B cell (primary cell): ENCODE measurements around the gene COL9A3. TPM values are rescaled to one million over a fixed set of nuclear protein-coding genes. Genes with fewer than 3 reads are reported as not detected.

Experiments
- ATAC-seq: fragments of 200-7000 bp; cut with Tn5 transposase; one replicate; pipeline ENCODE4 v1.10.0; 2021; ENCODE audit warnings: low read depth, mild to moderate bottlenecking, moderate number of reproducible peaks, moderate library complexity
- CTCF ChIA-PET: fragments of 350-600 bp; sonication (Branson Sonifier 250); formaldehyde crosslinking; loops from one replicate; lab custom pipeline; 2021; ENCODE audit warnings: antibody characterized with exemption, inconsistent platforms; lab: Charles Lee
- POLR2A ChIA-PET: fragments of 350-600 bp; sonication (Branson Sonifier 250); formaldehyde crosslinking; loops from one replicate; lab custom pipeline; 2021; ENCODE audit warnings: antibody characterized with exemption; lab: Charles Lee
- DNase-seq: peaks from one replicate; pipeline ENCODE4 v3.0.0; 2013
- H2AFZ ChIP-seq: 2 replicates; pipeline ENCODE4 v1.6.1; 2012; ENCODE audit warnings: mild to moderate bottlenecking, low read depth, low read length; ENCODE audit not compliant: insufficient read depth, poor library complexity, severe bottlenecking
- H3K27ac ChIP-seq, 2 donors: 1 replicate in 1 of 2; 2 replicates in 1 of 2; pipeline ENCODE4 v1.5.1; 2012 to 2013; ENCODE audit warnings: low read length in 2 of 2, mild to moderate bottlenecking in 2 of 2, moderate library complexity in 1 of 2
- H3K27me3 ChIP-seq, 4 experiments: fragments of 200-600 bp in 1 of 4; sonication (generic) in 1 of 4; replicated peaks in 1 of 4; 1 replicate in 2 of 4; 2 replicates in 2 of 4; pipeline versions ENCODE4 v1.6.1 to v1.7.0; 2013 to 2016; ENCODE audit warnings: low read length in 3 of 4, mild to moderate bottlenecking in 2 of 4, mixed read lengths in 1 of 4, moderate library complexity in 1 of 4; ENCODE audit not compliant: insufficient read depth in 4 of 4, control insufficient read depth in 3 of 4; ENCODE audit errors: control extremely low read depth in 1 of 4
- H3K36me3 ChIP-seq, 2 experiments: replicated peaks in 1 of 2; 1 replicate in 1 of 2; 2 replicates in 1 of 2; pipeline versions ENCODE4 v1.6.1 to v1.7.1; 2013; ENCODE audit warnings: low read length in 1 of 2; ENCODE audit not compliant: insufficient read depth in 2 of 2, control insufficient read depth in 1 of 2; ENCODE audit errors: control extremely low read depth in 1 of 2, extremely low read depth in 1 of 2
- H3K4me1 ChIP-seq, 2 donors: fragments of 200-600 bp in 1 of 2; sonication (generic) in 1 of 2; 1 replicate in 1 of 2; 2 replicates in 1 of 2; pipeline versions ENCODE4 v1.5.1 to v1.6.1; 2013 to 2017; ENCODE audit warnings: low read length in 2 of 2; ENCODE audit not compliant: control insufficient read depth in 2 of 2, insufficient read depth in 2 of 2
- H3K4me2 ChIP-seq: replicated peaks from 2 replicates; pipeline ENCODE3; 2012; ENCODE audit warnings: mild to moderate bottlenecking, low read depth, low read length; ENCODE audit not compliant: poor library complexity, severe bottlenecking
- H3K4me3 ChIP-seq, 5 experiments: fragments of 200-600 bp in 1 of 5; sonication (generic) in 1 of 5; 1 replicate in 3 of 5; 2 replicates in 2 of 5; pipeline versions ENCODE4 v1.5.1 to v1.7.0; 2011 to 2016; ENCODE audit warnings: low read length in 4 of 5, mild to moderate bottlenecking in 4 of 5, low read depth in 2 of 5, control low read depth in 1 of 5, moderate library complexity in 1 of 5; ENCODE audit not compliant: insufficient read depth in 1 of 5; ENCODE audit errors: control extremely low read depth in 1 of 5, extremely low read depth in 1 of 5
- H3K79me2 ChIP-seq: fragments of 200-600 bp; sonication (generic); one replicate; pipeline ENCODE4 v1.6.0; 2016; ENCODE audit warnings: low read length; ENCODE audit not compliant: control insufficient read depth, insufficient read depth
- H3K9ac ChIP-seq: fragments of 200-600 bp; sonication (generic); 2 replicates; pipeline ENCODE4 v1.6.1; 2017; ENCODE audit warnings: mild to moderate bottlenecking, low read length, moderate library complexity
- H3K9me3 ChIP-seq, 3 donors: one replicate each; pipeline versions ENCODE4 v1.6.1 to v1.7.1; 2013; ENCODE audit warnings: low read length in 2 of 3; ENCODE audit not compliant: control insufficient read depth in 2 of 3, insufficient read depth in 1 of 3; ENCODE audit errors: control extremely low read depth in 1 of 3
- H4K20me1 ChIP-seq: 2 replicates; pipeline ENCODE4 v1.6.0; 2012; ENCODE audit warnings: mild to moderate bottlenecking, low read length; ENCODE audit not compliant: insufficient read depth, control insufficient read depth, poor library complexity, severe bottlenecking
- H3K27ac Mint-ChIP-seq: one replicate; pipeline ENCODE4 v1.8.0; 2021; ENCODE audit warnings: mixed read lengths
- H3K27me3 Mint-ChIP-seq: one replicate; pipeline ENCODE4 v1.8.0; 2021; ENCODE audit warnings: mixed read lengths
- H3K4me1 Mint-ChIP-seq: one replicate; pipeline ENCODE4 v1.8.0; 2021; ENCODE audit warnings: mixed read lengths
- H3K4me3 Mint-ChIP-seq: one replicate; pipeline ENCODE4 v1.8.0; 2021; ENCODE audit warnings: mixed read lengths
- H3K9me3 Mint-ChIP-seq: one replicate; pipeline ENCODE4 v1.8.0; 2022; ENCODE audit warnings: mixed read lengths; ENCODE audit not compliant: insufficient read depth
- CTCF ChIP-seq: fragments of 200-600 bp; IDR thresholded peaks from one replicate; pipeline ENCODE4 v1.8.0; 2022; ENCODE audit warnings: antibody characterized with exemption, mild to moderate bottlenecking
- EZH2 ChIP-seq: IDR thresholded peaks from 2 replicates; pipeline ENCODE4 v1.6.1; 2012; ENCODE audit warnings: borderline replicate concordance, low read depth, mild to moderate bottlenecking, moderate library complexity, low read length; ENCODE audit not compliant: insufficient read depth, poor library complexity, severe bottlenecking
- WGBS: methylation state at CpG from one replicate; pipeline ENCODE4 v1.1.5; 2013; ENCODE audit warnings: missing lambda C conversion rate; ENCODE audit not compliant: insufficient coverage; 5-methylcytosine and 5-hydroxymethylcytosine counted together
- intact Hi-C: fragments of 100-400 bp; cut with micrococcal nuclease; formaldehyde crosslinking; loops from one replicate; pipeline ENCODE4 v1.10.0; 2022
- polyA plus RNA-seq: library from polyadenylated mRNA; depleted of rRNA; stranded (reverse); fragments of >200 nt; gene quantifications from 2 replicates; pipeline ENCODE4 v1.2.3, GENCODE V29; 2012
- total RNA-seq, 2 donors: library from RNA; stranded (reverse); fragments of 120-200 nt in 1 of 2; gene quantifications; 1 replicate in 1 of 2; 2 replicates in 1 of 2; pipeline versions ENCODE4 v1.2.3 to v1.2.4, GENCODE V29; 2013 to 2022

COL9A3 gene
- total and polyA plus RNA-seq, 2 donors (not counting 1 experiment from before 2014, with no cell fraction given) = 10.7 to 96.3 TPM

DNA sequence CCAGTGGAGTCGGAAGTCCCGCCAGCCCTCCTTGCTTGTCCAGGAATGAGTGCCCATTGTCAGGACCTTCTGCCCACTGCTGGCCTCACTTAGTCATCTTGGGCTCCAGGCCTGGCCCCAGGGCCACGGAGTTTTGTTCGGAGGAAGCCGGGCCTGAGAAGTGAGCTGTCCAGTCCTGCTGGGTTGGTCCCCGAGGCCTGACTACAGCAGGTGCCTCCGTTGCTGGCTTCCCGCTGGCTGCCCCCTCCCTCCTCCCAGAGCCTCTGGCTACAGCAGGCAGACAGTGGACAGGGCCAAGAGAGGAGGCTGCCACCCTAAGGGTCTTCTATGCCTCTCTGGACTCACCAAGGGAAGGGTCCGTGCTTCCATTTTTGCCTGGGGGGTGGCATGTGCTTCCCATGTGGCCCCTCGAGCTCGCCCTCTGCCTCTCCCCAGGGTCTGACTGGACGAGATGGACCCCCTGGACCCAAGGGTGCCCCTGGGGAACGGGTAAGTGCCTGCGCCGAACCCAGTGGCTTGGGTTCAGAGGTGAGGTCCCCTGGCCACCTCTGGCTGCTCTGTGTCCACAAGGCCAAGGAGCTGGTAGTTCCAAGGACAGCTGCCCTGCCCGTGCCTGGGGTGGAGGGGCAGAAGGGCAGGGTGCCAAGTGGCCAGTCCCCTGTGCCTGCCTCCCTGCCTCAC is 2.8 kb downstream of the COL9A3 start:
- 83% methylated on average over 14 of the region's 16 CpGs for WGBS
- Histone ChIP-seq H2AFZ (no peak overlapping the region), H3K4me1 (peaks cover 20 to 22% of the 10 kb centered on the region in 2 donors), H3K36me3 (no peaks in the 10 kb centered on the region), H3K9ac (no peak overlapping the region), H3K4me2 (no peak overlapping the region), H3K27ac (no peak overlapping the region), H4K20me1 (peaks cover 18% of the 10 kb centered on the region), H3K9me3 (peaks cover 0 to 23% (median 0%) of the 10 kb centered on the region in 3 donors), H3K27me3 (peaks cover 0 to 51% (median 29%) of the 10 kb centered on the region in 4 experiments), H3K4me3 (no peak overlapping the region), H3K79me2 (no peaks in the 10 kb centered on the region)
- CTCF ChIA-PET = interaction anchor here (1.9 kb wide), 1 partner anchor 11 kb away, joined by 4 read pairs; no protein-coding TSS in a partner anchor
- H3K27me3 Mint-ChIP-seq = peaks cover 17% of the 10 kb centered on the region
- H3K27ac Mint-ChIP-seq = no peak overlapping the region
- intact Hi-C loops = no loop called here
- no peak overlapping the region for H3K4me3 Mint-ChIP-seq
- TF ChIP-seq CTCF (no peak), EZH2 (no peak)
- POLR2A ChIA-PET = no interaction called here
- DNase-seq = no peak
- ATAC-seq = no peak
- peaks cover 16% of the 10 kb centered on the region for H3K4me1 Mint-ChIP-seq
- H3K9me3 Mint-ChIP-seq = no peaks in the 10 kb centered on the region
